Astrocyte of the cerebellum (primary cell): Measurements from ENCODE around the gene ATG2B.

Experiments
- DNase-seq: peaks from one replicate; pipeline ENCODE4 v3.0.0-alpha.2; 2011; ENCODE audit warnings: low read depth
- H3K4me3 ChIP-seq: 2 replicates; pipeline ENCODE4 v1.5.1; 2011; ENCODE audit warnings: mild to moderate bottlenecking, low read depth, low read length, moderate library complexity
- CTCF ChIP-seq: IDR thresholded peaks from 2 replicates; pipeline ENCODE4 v1.5.1; 2012; ENCODE audit warnings: low read length, low read depth, moderate library complexity, mild to moderate bottlenecking; ENCODE audit errors: missing control alignments
- in situ Hi-C: cut with HindIII; loops from 2 replicates; pipeline ENCODE4 v1.10.0; 2017; ENCODE audit warnings: low sequenced_read_pairs

ATG2B gene

GRCh38 chr14:96393071-96393691 is 30.0 kb upstream of the ATG2B start:
- no peak for TF ChIP-seq CTCF
- no peak for DNase-seq
- in situ Hi-C loops = no loop called here

GRCh38 chr14:96391293-96392118 is 28.4 kb upstream of the ATG2B start:
- no peak for TF ChIP-seq CTCF
- in situ Hi-C loops = no loop called here
- DNase-seq = peak; percentile 83
- H3K4me3 ChIP-seq = peak overlapping the region; percentile 75

More at GRCh38 chr14:96393071-96393691, 30.0 kb upstream of the ATG2B start:
- no peak overlapping the region for H3K4me3 ChIP-seq

GRCh38 chr14:96390965-96391292 is 27.8 kb upstream of the ATG2B start:
- DNase-seq = no peak
- H3K4me3 ChIP-seq = peak overlapping the region; percentile 75
- in situ Hi-C loops = no loop called here
- TF ChIP-seq CTCF = no peak

- no peak for TF ChIP-seq CTCF
- in situ Hi-C loops = no loop called here
- no peak overlapping the region for H3K4me3 ChIP-seq
- DNase-seq = no peak
Measured at GRCh38 chr14:96385385-96385784, 22.2 kb upstream of the ATG2B start.

GRCh38 chr14:96384740-96385139 is 21.6 kb upstream of the ATG2B start:
- DNase-seq = no peak
- in situ Hi-C loops = no loop called here
- no peak overlapping the region for H3K4me3 ChIP-seq
- no peak for TF ChIP-seq CTCF

GRCh38 chr14:96384053-96384452 is 20.9 kb upstream of the ATG2B start:
- TF ChIP-seq CTCF = no peak
- in situ Hi-C loops = no loop called here
- no peak overlapping the region for H3K4me3 ChIP-seq
- no peak for DNase-seq
